ENCODE data around the gene SNX15. TPM values are rescaled to one million over a fixed set of nuclear protein-coding genes. Genes with fewer than 3 reads are reported as not detected.

Gene SNX15
- total RNA-seq, 1 donor from 2014 or later, result 40.4 TPM

- H3K36me3 Mint-ChIP-seq (ENCODE audit: unreplicated experiment), result no peaks in the 10 kb centered on the region
- no peak for DNase-seq
Measured at GRCh38 chr11:65036931-65037330, 9.7 kb downstream of the SNX15 start.

GRCh38 chr11:65040520-65040846 is 13.2 kb downstream of the SNX15 start:
- H3K27ac Mint-ChIP-seq (ENCODE audit: unreplicated experiment), result peak overlapping the region; percentile 90
- no peak for DNase-seq
- H3K4me3 Mint-ChIP-seq (ENCODE audit: unreplicated experiment), result peak overlapping the region; percentile 88
- H3K36me3 Mint-ChIP-seq (ENCODE audit: unreplicated experiment), result no peaks in the 10 kb centered on the region
- H3K9me3 Mint-ChIP-seq (ENCODE audit: unreplicated experiment), result peaks cover 4% of the 10 kb centered on the region
- H3K4me1 Mint-ChIP-seq (ENCODE audit: low read depth, unreplicated experiment), result no peaks in the 10 kb centered on the region
- TF ChIP-seq, protein P1, sequence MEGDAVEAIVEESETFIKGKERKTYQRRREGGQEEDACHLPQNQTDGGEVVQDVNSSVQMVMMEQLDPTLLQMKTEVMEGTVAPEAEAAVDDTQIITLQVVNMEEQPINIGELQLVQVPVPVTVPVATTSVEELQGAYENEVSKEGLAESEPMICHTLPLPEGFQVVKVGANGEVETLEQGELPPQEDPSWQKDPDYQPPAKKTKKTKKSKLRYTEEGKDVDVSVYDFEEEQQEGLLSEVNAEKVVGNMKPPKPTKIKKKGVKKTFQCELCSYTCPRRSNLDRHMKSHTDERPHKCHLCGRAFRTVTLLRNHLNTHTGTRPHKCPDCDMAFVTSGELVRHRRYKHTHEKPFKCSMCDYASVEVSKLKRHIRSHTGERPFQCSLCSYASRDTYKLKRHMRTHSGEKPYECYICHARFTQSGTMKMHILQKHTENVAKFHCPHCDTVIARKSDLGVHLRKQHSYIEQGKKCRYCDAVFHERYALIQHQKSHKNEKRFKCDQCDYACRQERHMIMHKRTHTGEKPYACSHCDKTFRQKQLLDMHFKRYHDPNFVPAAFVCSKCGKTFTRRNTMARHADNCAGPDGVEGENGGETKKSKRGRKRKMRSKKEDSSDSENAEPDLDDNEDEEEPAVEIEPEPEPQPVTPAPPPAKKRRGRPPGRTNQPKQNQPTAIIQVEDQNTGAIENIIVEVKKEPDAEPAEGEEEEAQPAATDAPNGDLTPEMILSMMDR (IDR thresholded peaks at IDR 0.05; ENCODE audit: partially characterized antibody, unreplicated experiment), result no peak
- peaks cover 3% of the 10 kb centered on the region for H3K27me3 Mint-ChIP-seq (ENCODE audit: unreplicated experiment)

More at GRCh38 chr11:65036931-65037330, 9.7 kb downstream of the SNX15 start:
- no peak overlapping the region for H3K4me3 Mint-ChIP-seq (ENCODE audit: unreplicated experiment)
- H3K9me3 Mint-ChIP-seq (ENCODE audit: unreplicated experiment), result peaks cover 4% of the 10 kb centered on the region
- no peak overlapping the region for H3K27ac Mint-ChIP-seq (ENCODE audit: unreplicated experiment)
- no peaks in the 10 kb centered on the region for H3K4me1 Mint-ChIP-seq (ENCODE audit: low read depth, unreplicated experiment)
- TF ChIP-seq, protein P1 (IDR thresholded peaks at IDR 0.05; ENCODE audit: partially characterized antibody, unreplicated experiment), result no peak
- H3K27me3 Mint-ChIP-seq (ENCODE audit: unreplicated experiment), result peaks cover 7% of the 10 kb centered on the region

GRCh38 chr11:65040847-65041622 is 13.8 kb downstream of the SNX15 start, which contains the start of gene SAC3D1:
TSS of gene SAC3D1 (plus strand) at chr11:65041210. CDS start at chr11:65041293, 83 bp downstream.
- peak within 1 kb of the TSS; percentile 90 for H3K27ac Mint-ChIP-seq (ENCODE audit: unreplicated experiment)
- no peaks in the 10 kb centered on the region for H3K4me1 Mint-ChIP-seq (ENCODE audit: low read depth, unreplicated experiment)
- peaks cover 3% of the 10 kb centered on the region for H3K27me3 Mint-ChIP-seq (ENCODE audit: unreplicated experiment)
- peak; percentile 88 for DNase-seq
- TF ChIP-seq, protein P1 (IDR thresholded peaks at IDR 0.05; ENCODE audit: partially characterized antibody, unreplicated experiment), result no peak
- peak within 1 kb of the TSS; percentile 90 for H3K4me3 Mint-ChIP-seq (ENCODE audit: unreplicated experiment)
- no peaks in the 10 kb centered on the region for H3K36me3 Mint-ChIP-seq (ENCODE audit: unreplicated experiment)
- peaks cover 4% of the 10 kb centered on the region for H3K9me3 Mint-ChIP-seq (ENCODE audit: unreplicated experiment)

- Mint-ChIP-seq H3K36me3 (ENCODE audit: unreplicated experiment) (no peaks in the 10 kb centered on the region), H3K4me1 (ENCODE audit: low read depth, unreplicated experiment) (peaks cover 3% of the 10 kb centered on the region), H3K4me3 (ENCODE audit: unreplicated experiment) (peak overlapping the region; percentile 90), H3K9me3 (ENCODE audit: unreplicated experiment) (peaks cover 4% of the 10 kb centered on the region), H3K27me3 (ENCODE audit: unreplicated experiment) (peaks cover 8% of the 10 kb centered on the region), H3K27ac (ENCODE audit: unreplicated experiment) (no peak overlapping the region)
- no peak for DNase-seq
- TF ChIP-seq, protein P1 (IDR thresholded peaks at IDR 0.05; ENCODE audit: partially characterized antibody, unreplicated experiment), result no peak
Measured at GRCh38 chr11:65042891-65043290, 15.7 kb downstream of the SNX15 start.

- H3K4me1 Mint-ChIP-seq (ENCODE audit: low read depth, unreplicated experiment), result peaks cover 3% of the 10 kb centered on the region
- TF ChIP-seq, protein P1 (IDR thresholded peaks at IDR 0.05; ENCODE audit: partially characterized antibody, unreplicated experiment), result no peak
- no peaks in the 10 kb centered on the region for H3K36me3 Mint-ChIP-seq (ENCODE audit: unreplicated experiment)
- H3K4me3 Mint-ChIP-seq (ENCODE audit: unreplicated experiment), result no peak overlapping the region
- H3K9me3 Mint-ChIP-seq (ENCODE audit: unreplicated experiment), result peaks cover 4% of the 10 kb centered on the region
- peaks cover 7% of the 10 kb centered on the region for H3K27me3 Mint-ChIP-seq (ENCODE audit: unreplicated experiment)
- no peak for DNase-seq
- no peak overlapping the region for H3K27ac Mint-ChIP-seq (ENCODE audit: unreplicated experiment)
Measured at GRCh38 chr11:65043881-65044501, 16.8 kb downstream of the SNX15 start.

Measured in glutamatergic neuron (in vitro differentiated cells).